ENCODE measurements around the gene EPHB6.

Gene EPHB6

GRCh38 chr7:142832417-142832816 is 22.5 kb upstream of the EPHB6 start:
- DNase-seq (ENCODE audit: low read depth in 2 of 3, low spot score in 1 of 3), result no peak

GRCh38 chr7:142833174-142834048 is 21.5 kb upstream of the EPHB6 start:
- no peak for DNase-seq (ENCODE audit: low read depth in 2 of 3, low spot score in 1 of 3)

GRCh38 chr7:142835487-142835886 is 19.4 kb upstream of the EPHB6 start:
- DNase-seq (ENCODE audit: low read depth in 2 of 3, low spot score in 1 of 3), result no peak

GRCh38 chr7:142836426-142836825 is 18.4 kb upstream of the EPHB6 start:
- no peak for DNase-seq (ENCODE audit: low read depth in 2 of 3, low spot score in 1 of 3)

- no peak for DNase-seq (ENCODE audit: low read depth in 2 of 3, low spot score in 1 of 3)
These were observed 16.2 kb upstream of the EPHB6 start for GRCh38 chr7:142838461-142839213.

- no peak for DNase-seq (ENCODE audit: low read depth in 2 of 3, low spot score in 1 of 3)
These were observed 12.6 kb upstream of the EPHB6 start for GRCh38 chr7:142842251-142842766.

GRCh38 chr7:142847353-142847752 is 7.5 kb upstream of the EPHB6 start:
- no peak for DNase-seq (ENCODE audit: low read depth in 2 of 3, low spot score in 1 of 3)

- DNase-seq (ENCODE audit: low read depth in 2 of 3, low spot score in 1 of 3), result no peak
These were observed 3.6 kb upstream of the EPHB6 start for GRCh38 chr7:142851269-142851668.

GRCh38 chr7:142851919-142852318 is 3.0 kb upstream of the EPHB6 start:
- no peak for DNase-seq (ENCODE audit: low read depth in 2 of 3, low spot score in 1 of 3)

- DNase-seq (ENCODE audit: low read depth in 2 of 3, low spot score in 1 of 3), result peak; percentile 35 to 58 (median 47)
These were observed 1.0 kb upstream of the EPHB6 start for GRCh38 chr7:142853739-142854371.

- DNase-seq (ENCODE audit: low read depth in 2 of 3, low spot score in 1 of 3), result no peak
These were observed 353 bp downstream of the EPHB6 start for GRCh38 chr7:142855114-142855743.

GRCh38 chr7:142855756-142856564 is 1.1 kb downstream of the EPHB6 start:
- DNase-seq (ENCODE audit: low read depth in 2 of 3, low spot score in 1 of 3), result no peak

- DNase-seq (ENCODE audit: low read depth in 2 of 3, low spot score in 1 of 3), result no peak
These were observed 1.8 kb downstream of the EPHB6 start for GRCh38 chr7:142856565-142857245.

GRCh38 chr7:142857625-142858024 is 2.7 kb downstream of the EPHB6 start:
- DNase-seq (ENCODE audit: low read depth in 2 of 3, low spot score in 1 of 3), result no peak

- no peak for DNase-seq (ENCODE audit: low read depth in 2 of 3, low spot score in 1 of 3)
These were observed 4.5 kb downstream of the EPHB6 start for GRCh38 chr7:142859411-142859810.

- no peak for DNase-seq (ENCODE audit: low read depth in 2 of 3, low spot score in 1 of 3)
These were observed 5.0 kb downstream of the EPHB6 start for GRCh38 chr7:142859829-142860228.

- DNase-seq (ENCODE audit: low read depth in 2 of 3, low spot score in 1 of 3), result no peak
These were observed 6.1 kb downstream of the EPHB6 start for GRCh38 chr7:142860968-142861367.

GRCh38 chr7:142862351-142862750 is 7.5 kb downstream of the EPHB6 start:
- DNase-seq (ENCODE audit: low read depth in 2 of 3, low spot score in 1 of 3), result no peak

GRCh38 chr7:142862786-142863400 is 8.0 kb downstream of the EPHB6 start:
- no peak for DNase-seq (ENCODE audit: low read depth in 2 of 3, low spot score in 1 of 3)
